ENCODE measurements around the gene ANKZF1. TPM values are rescaled to one million over a fixed set of nuclear protein-coding genes. Genes with fewer than 3 reads are reported as not detected.

Gene ANKZF1
- total RNA-seq, 3 donors from 2014 or later (not counting 1 experiment from before 2014, with no cell fraction given): 100 to 148 (median 117) TPM

DNA sequence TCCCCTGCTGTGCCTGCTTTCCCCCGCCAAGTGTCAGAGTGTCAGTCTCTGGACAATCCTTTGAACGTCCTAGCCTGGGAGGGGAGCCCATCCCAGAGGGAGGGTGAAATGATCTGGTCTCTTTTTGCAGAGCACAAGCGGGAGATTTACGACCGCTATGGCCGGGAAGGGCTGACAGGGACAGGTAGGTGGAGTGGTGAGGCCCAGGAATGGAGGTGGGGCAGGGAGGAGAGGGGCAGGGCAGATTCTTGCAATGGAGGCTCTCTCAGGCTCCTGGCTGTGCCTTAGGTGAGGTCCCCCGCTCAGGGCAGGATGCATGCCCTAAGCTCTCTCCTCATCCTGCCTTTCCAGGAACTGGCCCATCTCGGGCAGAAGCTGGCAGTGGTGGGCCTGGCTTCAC is 52.0 kb downstream of the ANKZF1 start:
- 91% methylated on average over 8 of the region's 8 CpGs for WGBS (ENCODE audit: insufficient coverage)
- Mint-ChIP-seq H3K9me3 (no peaks in the 10 kb centered on the region), H3K4me1 (peaks cover 35 to 47% of the 10 kb centered on the region in 2 donors), H3K27me3 (ENCODE audit: low read depth in 2 of 2) (no peaks in the 10 kb centered on the region), H3K4me3 (peak overlapping the region; percentile 9), H3K36me3 (no peaks in the 10 kb centered on the region), H3K27ac (peak overlapping the region; percentile 97 to 99)
- H3K36me3 ChIP-seq (ENCODE audit: control insufficient read depth, insufficient read depth, low read length): peaks cover 47% of the 10 kb centered on the region
- H3K27me3 ChIP-seq (ENCODE audit: control insufficient read depth, insufficient read depth, low read length): no peaks in the 10 kb centered on the region
- no peak overlapping the region for H3K27ac ChIP-seq (ENCODE audit: low read length)
- TF ChIP-seq CTCF (IDR thresholded peaks at IDR 0.05): no peak
- no peak for DNase-seq
- intact Hi-C loops (cut with micrococcal nuclease): no loop called here
- H3K4me1 ChIP-seq (ENCODE audit: control insufficient read depth, insufficient read depth, low read length): peaks cover 30% of the 10 kb centered on the region
- H3K4me3 ChIP-seq (ENCODE audit: low read length): no peak overlapping the region
- ATAC-seq: no peak
- no peaks in the 10 kb centered on the region for H3K9me3 ChIP-seq (ENCODE audit: control insufficient read depth, insufficient read depth, low read length)

DNA sequence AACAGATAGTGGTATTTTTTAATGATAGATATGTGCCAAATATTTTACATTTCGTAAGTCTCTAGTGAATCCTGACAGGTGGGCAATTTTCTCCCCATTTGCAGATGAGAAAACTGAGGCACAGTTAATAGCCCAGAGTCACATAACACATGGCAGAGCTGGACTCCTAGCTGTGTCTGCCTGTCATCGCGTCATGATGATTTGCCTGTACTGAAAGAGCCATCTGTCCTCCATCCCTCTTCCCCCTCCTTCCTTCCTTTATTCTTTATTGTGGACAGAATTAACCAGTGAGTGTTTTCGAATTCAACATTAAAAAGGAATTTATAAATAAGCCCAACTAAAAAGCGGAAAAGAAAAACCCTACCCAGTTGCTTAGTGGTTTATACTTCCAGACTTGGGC is 52.8 kb downstream of the ANKZF1 start:
- ATAC-seq: no peak
- H3K4me1 Mint-ChIP-seq: peaks cover 32 to 45% of the 10 kb centered on the region in 2 donors
- 100% methylated on average over 4 of the region's 5 CpGs for WGBS (ENCODE audit: insufficient coverage)
- H3K9me3 Mint-ChIP-seq: no peaks in the 10 kb centered on the region
- Histone ChIP-seq H3K27ac (ENCODE audit: low read length) (no peak overlapping the region), H3K27me3 (ENCODE audit: control insufficient read depth, insufficient read depth, low read length) (no peaks in the 10 kb centered on the region), H3K4me1 (ENCODE audit: control insufficient read depth, insufficient read depth, low read length) (peaks cover 30% of the 10 kb centered on the region), H3K36me3 (ENCODE audit: control insufficient read depth, insufficient read depth, low read length) (peaks cover 50% of the 10 kb centered on the region), H3K9me3 (ENCODE audit: control insufficient read depth, insufficient read depth, low read length) (no peaks in the 10 kb centered on the region), H3K4me3 (ENCODE audit: low read length) (no peak overlapping the region)
- H3K4me3 Mint-ChIP-seq: no peak overlapping the region
- no peaks in the 10 kb centered on the region for H3K27me3 Mint-ChIP-seq (ENCODE audit: low read depth in 2 of 2)
- DNase-seq: no peak
- TF ChIP-seq CTCF (IDR thresholded peaks at IDR 0.05): no peak
- no peaks in the 10 kb centered on the region for H3K36me3 Mint-ChIP-seq
- intact Hi-C loops (cut with micrococcal nuclease): no loop called here
- H3K27ac Mint-ChIP-seq: peak overlapping the region; percentile 97 to 99

GRCh38 chr2:219282943-219283581 is 53.5 kb downstream of the ANKZF1 start:
- H3K27me3 Mint-ChIP-seq (ENCODE audit: low read depth in 2 of 2): no peaks in the 10 kb centered on the region

More at GRCh38 chr2:219282943-219283581, 53.5 kb downstream of the ANKZF1 start:
- Mint-ChIP-seq H3K36me3 (no peaks in the 10 kb centered on the region), H3K9me3 (no peaks in the 10 kb centered on the region), H3K27ac (peak overlapping the region; percentile 97 to 99), H3K4me3 (no peak overlapping the region), H3K4me1 (peaks cover 25 to 38% of the 10 kb centered on the region in 2 donors)
- DNase-seq (no peak), ATAC-seq (no peak)
- intact Hi-C loops (cut with micrococcal nuclease): no loop called here
- Histone ChIP-seq H3K4me1 (ENCODE audit: control insufficient read depth, insufficient read depth, low read length) (peaks cover 23% of the 10 kb centered on the region), H3K36me3 (ENCODE audit: control insufficient read depth, insufficient read depth, low read length) (peaks cover 50% of the 10 kb centered on the region), H3K27me3 (ENCODE audit: control insufficient read depth, insufficient read depth, low read length) (no peaks in the 10 kb centered on the region), H3K9me3 (ENCODE audit: control insufficient read depth, insufficient read depth, low read length) (no peaks in the 10 kb centered on the region), H3K4me3 (ENCODE audit: low read length) (no peak overlapping the region), H3K27ac (ENCODE audit: low read length) (no peak overlapping the region)
- TF ChIP-seq CTCF (IDR thresholded peaks at IDR 0.05): no peak
- WGBS (ENCODE audit: insufficient coverage): 97% methylated on average over 13 of the region's 17 CpGs
